ENCODE measurements around the gene URM1. TPM values are rescaled to one million over a fixed set of nuclear protein-coding genes. Genes with fewer than 3 reads are reported as not detected.

The URM1 gene
- total RNA-seq, 3 donors from 2014 or later = 49.3 to 57.9 (median 51.8) TPM

DNA sequence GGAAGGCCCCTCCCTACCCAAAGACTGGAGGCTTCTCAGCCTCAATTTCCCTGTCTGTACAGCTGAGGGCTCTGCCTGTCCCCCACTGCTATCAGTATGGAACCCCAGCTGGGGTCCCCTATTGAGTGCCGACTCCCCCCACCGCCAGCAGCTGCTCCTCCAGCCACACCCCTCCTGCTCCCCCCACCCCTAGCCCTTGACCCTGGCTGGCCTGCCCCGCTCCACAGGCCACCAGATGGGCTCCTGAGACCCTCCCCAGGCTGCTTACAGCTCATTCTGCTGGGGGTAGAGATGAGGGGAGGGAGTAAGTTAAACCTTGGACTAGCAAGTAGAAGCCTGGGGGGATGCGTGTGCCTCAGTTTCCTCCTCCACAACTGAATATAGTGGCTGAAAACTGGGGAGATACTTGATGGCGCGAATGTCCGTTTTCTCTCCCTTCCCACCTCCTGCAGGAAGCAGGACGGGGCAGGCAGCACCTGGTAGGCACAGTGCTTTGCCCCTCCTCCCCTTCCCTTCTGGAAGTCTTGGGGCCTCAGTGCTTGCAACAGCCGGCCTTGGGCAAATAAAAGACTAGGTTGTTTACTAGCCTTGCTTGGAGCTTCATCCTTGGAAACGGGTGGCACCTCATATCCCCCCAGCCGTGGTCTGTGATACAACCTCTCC is 19.1 kb downstream of the URM1 start:
- H3K4me3 ChIP-seq = no peak overlapping the region
- TF ChIP-seq, protein P1, sequence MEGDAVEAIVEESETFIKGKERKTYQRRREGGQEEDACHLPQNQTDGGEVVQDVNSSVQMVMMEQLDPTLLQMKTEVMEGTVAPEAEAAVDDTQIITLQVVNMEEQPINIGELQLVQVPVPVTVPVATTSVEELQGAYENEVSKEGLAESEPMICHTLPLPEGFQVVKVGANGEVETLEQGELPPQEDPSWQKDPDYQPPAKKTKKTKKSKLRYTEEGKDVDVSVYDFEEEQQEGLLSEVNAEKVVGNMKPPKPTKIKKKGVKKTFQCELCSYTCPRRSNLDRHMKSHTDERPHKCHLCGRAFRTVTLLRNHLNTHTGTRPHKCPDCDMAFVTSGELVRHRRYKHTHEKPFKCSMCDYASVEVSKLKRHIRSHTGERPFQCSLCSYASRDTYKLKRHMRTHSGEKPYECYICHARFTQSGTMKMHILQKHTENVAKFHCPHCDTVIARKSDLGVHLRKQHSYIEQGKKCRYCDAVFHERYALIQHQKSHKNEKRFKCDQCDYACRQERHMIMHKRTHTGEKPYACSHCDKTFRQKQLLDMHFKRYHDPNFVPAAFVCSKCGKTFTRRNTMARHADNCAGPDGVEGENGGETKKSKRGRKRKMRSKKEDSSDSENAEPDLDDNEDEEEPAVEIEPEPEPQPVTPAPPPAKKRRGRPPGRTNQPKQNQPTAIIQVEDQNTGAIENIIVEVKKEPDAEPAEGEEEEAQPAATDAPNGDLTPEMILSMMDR (IDR thresholded peaks at IDR 0.05) = no peak
- intact Hi-C loops (cut with DNase I, micrococcal nuclease) = no loop called here
- ATAC-seq = no peak
- no peaks in the 10 kb centered on the region for H3K9me3 ChIP-seq
- H3K36me3 ChIP-seq (ENCODE audit: low read depth) = peaks cover 16% of the 10 kb centered on the region
- DNase-seq = no peak
- no peaks in the 10 kb centered on the region for H3K4me1 ChIP-seq (ENCODE audit: low read depth)

DNA sequence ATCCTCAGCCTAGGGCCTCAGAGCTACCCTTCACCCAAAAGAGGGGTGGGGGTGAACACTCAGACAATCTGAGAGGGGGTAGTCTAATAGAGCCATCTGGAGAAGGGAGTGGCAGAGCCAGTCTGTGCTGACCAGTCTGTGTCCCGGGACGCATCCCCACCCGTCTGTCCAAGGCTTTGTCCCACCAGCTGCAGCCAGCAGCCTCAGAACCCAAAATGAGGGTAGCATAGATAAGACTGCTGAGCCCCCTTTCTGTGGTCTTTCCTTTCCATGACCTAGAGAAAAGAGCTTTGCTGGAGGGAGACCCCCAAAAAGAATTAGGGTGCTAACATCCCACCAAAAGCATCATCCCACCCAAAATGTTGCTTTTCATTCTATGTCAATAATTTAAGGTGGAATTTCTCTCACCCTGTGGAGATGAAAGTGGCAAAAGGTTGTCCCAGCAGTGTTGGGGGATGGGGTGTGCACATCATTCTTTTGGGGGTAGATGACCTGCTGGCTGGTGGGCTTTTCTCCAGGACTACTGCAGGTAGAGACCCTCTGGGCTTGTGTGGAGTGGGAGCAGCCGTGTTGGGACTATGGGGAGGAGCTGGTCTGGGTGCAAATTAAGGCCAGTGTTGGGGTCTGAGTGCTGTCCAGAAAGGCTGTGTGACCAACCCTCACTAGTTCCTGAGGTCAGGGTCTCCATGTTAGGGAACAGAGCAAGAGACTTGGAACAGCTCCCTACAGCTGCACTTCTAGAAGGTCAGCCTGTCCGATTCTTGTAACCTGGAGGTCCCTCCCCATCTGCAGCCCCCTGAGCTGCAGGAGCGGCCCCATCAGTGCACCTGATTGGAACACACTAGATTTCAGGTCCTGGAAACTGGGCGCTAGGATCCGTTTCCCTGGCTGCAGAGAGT is 19.9 kb downstream of the URM1 start:
- TF ChIP-seq, protein P1 (IDR thresholded peaks at IDR 0.05) = no peak
- DNase-seq (no peak), ATAC-seq (no peak)
- intact Hi-C loops (cut with DNase I, micrococcal nuclease) = no loop called here
- Histone ChIP-seq H3K4me3 (no peak overlapping the region), H3K4me1 (ENCODE audit: low read depth) (no peaks in the 10 kb centered on the region), H3K9me3 (no peaks in the 10 kb centered on the region), H3K36me3 (ENCODE audit: low read depth) (peaks cover 16% of the 10 kb centered on the region)

DNA sequence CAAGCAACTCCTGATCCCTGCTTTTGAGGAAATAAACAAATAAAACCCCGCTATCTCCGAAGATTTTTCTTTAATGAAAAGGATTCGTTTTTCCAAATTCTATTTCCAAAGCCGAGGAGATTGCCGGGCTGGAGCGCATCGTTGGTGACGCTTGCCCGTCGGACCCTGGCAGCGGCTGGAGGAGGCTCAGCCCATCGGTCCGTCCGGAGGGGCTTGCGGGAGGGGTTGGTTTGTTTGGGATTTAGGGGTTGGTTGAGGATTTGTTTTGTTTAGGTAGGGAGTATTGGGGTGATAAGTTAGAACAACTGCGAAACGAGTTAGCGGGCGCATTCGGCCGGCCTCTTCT is 20.8 kb downstream of the URM1 start:
- ATAC-seq = no peak
- TF ChIP-seq, protein P1 (IDR thresholded peaks at IDR 0.05) = no peak
- Histone ChIP-seq H3K9me3 (no peaks in the 10 kb centered on the region), H3K4me1 (ENCODE audit: low read depth) (no peaks in the 10 kb centered on the region), H3K4me3 (no peak overlapping the region), H3K36me3 (ENCODE audit: low read depth) (peaks cover 16% of the 10 kb centered on the region)
- intact Hi-C loops (cut with DNase I, micrococcal nuclease) = no loop called here
- no peak for DNase-seq

DNA sequence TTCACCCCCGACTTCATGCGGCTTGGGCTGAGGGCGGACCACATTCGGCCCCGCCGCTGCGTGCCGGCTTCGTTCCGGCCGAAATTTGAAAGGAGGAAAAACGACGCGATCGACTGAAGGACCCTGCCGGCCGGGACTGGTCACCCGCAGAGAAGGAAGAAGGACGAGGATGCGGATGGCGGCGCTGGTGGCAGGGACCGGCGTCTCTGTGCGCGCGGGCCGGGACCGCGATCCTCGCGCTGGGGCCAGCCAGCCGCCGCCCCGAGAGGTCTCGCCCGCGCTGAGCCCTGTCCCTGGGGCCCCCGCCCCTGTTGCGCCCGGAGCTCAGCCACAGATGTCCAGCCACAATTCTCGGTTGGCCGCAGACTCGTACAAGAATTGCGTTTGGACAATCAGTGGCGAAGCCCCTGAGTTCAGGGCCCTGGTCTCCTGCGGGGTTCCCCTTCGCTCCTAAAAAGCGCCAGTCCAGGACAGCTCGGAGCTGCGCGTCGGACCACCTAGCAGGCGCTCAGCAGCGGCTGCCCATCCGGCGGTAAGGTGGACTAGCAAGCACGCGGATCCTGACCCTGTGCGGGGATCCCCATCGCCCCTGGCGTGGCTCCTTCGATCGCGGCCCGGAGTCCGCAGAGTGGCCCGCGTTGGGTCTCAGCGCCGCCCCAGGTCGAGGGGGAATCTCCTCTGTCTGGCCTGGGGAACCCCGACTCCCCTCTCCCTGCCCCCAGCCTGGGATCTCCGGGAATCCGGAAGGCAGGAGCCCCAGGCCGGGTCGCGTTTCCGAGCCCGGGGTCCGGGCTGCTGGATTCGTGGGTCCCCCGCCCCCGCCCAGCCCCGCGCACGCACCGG is 21.3 kb downstream of the URM1 start:
- ATAC-seq = no peak
- TF ChIP-seq, protein P1 (IDR thresholded peaks at IDR 0.05) = no peak
- intact Hi-C loops (cut with DNase I, micrococcal nuclease) = no loop called here

DNA sequence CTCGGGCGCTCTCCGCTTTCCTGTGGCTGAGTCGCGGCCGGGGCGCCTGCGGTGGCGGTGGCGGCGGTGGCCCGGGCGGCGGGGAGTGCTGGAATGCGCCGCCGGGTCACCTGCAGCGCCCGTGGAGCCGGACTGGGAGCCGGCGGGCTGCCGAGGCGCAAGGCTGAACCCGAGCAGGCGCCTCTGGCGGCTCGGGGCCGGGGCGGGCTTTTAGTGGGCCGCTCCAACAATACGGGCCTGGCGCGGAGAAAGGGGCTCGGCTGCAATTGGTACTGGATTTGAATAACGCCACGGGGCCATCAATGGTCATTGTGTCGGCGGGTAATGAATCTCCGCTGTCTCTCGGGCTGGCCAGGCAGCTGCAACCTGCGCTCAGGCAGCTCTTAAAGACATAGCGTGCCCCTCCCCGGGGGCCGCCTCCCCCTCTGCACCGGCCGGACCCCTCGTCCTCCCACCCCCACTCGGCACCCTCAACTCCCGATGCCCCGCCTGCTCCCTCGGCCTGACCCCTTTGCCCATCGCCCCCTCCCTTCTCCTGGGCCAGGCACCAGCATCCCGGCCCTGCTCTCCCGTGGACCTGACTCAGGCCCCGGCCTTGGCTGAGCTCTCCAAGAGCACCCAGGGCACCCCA is 22.1 kb downstream of the URM1 start:
- Histone ChIP-seq H3K36me3 (ENCODE audit: low read depth) (peaks cover 9% of the 10 kb centered on the region), H3K4me1 (ENCODE audit: low read depth) (no peaks in the 10 kb centered on the region), H3K9me3 (no peaks in the 10 kb centered on the region), H3K4me3 (no peak overlapping the region)
- ATAC-seq (no peak), DNase-seq (no peak)
- TF ChIP-seq, protein P1 (IDR thresholded peaks at IDR 0.05) = no peak
- intact Hi-C loops (cut with DNase I, micrococcal nuclease) = no loop called here

More for the DNA sequence above, 21.3 kb downstream of the URM1 start:
- no peak for DNase-seq
- H3K4me3 ChIP-seq = no peak overlapping the region
- H3K36me3 ChIP-seq (ENCODE audit: low read depth) = peaks cover 15% of the 10 kb centered on the region
- no peaks in the 10 kb centered on the region for H3K9me3 ChIP-seq
- H3K4me1 ChIP-seq (ENCODE audit: low read depth) = no peaks in the 10 kb centered on the region

Data from mucosa of descending colon (tissue), 3 donors.